Measurements from ENCODE around the gene SLC43A3.
"Not testable (repeated sequence)": the region's sequence is repeated elsewhere in the genome, so short reads cannot be mapped to it uniquely, and the experiment has no call there.

The SLC43A3 gene

DNA sequence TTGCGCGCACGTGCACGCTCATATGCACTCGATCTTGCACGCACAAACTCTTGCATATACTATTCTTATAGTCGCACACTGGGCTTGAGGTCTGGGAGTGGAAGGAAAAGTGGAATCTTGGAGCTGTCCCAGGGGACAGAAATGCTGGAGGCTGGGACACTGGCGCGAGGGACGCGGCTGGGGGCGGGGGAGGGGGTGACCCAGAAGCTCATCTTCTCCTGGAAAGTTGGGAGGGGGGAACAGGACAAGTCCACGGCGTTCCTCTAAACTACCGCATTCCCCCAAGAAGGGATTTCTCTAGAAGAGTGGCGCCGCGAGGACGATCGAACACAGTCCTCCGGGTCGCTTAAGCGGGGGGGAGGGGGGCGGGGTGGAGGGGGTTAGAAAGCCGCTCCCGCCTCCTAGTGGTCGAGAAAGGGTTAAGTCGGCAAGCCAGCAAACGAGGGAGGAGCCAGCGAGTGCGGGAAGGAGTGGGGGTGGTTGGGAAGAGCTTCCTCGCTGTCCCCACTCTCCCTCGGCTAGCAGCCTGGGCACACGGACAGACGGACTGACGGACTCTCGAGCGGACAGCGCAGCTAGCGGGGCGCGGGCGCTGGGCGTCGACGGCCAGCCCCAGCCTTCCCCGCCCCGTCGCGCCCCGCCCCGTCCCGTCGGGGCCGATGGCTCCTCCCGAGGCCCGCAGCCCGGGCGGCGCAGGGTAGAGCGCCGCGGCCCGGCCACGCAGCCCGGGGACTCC lies 33.3 kb upstream of the SLC43A3 start, which contains the start of gene RTN4RL2:
TSS of gene RTN4RL2 (plus strand) at position 507 of the 736 bp plus-strand sequence. CDS start 338 bp downstream, outside the sequence.
- in situ Hi-C loops (cut with MboI; ENCODE audit: low sequenced_read_pairs) = no loop called here

GRCh38 chr11:57459164-57460021 lies 32.5 kb upstream of the SLC43A3 start:
- in situ Hi-C loops (cut with MboI; ENCODE audit: low sequenced_read_pairs) = no loop called here

GRCh38 chr11:57458410-57459163 lies 31.7 kb upstream of the SLC43A3 start:
- in situ Hi-C loops (cut with MboI; ENCODE audit: low sequenced_read_pairs) = no loop called here

- in situ Hi-C loops (cut with MboI; ENCODE audit: low sequenced_read_pairs) = no loop called here
These were observed 31.1 kb upstream of the SLC43A3 start for GRCh38 chr11:57458060-57458409.

DNA sequence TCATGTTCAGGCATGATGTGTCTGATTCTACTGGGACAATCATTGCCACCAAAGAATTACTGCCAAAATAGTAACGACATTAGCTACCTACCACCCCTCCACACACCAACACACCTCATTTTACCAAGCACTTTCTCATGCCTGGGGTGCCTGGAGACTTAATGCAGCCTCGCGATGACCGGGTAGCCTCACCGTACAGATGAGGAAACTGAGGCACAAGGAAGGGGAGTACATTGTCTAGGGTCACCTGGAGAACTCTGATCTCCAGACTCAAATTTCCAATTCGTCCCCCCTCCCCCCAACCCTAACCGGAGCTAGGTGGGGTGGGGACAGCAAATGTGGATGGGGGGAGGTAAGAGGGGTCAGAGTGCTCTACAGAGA lies 30.7 kb upstream of the SLC43A3 start:
- in situ Hi-C loops (cut with MboI; ENCODE audit: low sequenced_read_pairs) = no loop called here

GRCh38 chr11:57456960-57457642 lies 30.2 kb upstream of the SLC43A3 start:
- in situ Hi-C loops (cut with MboI; ENCODE audit: low sequenced_read_pairs) = no loop called here

- in situ Hi-C loops (cut with MboI; ENCODE audit: low sequenced_read_pairs) = no loop called here
These were observed 26.7 kb upstream of the SLC43A3 start for GRCh38 chr11:57453543-57454177.

DNA sequence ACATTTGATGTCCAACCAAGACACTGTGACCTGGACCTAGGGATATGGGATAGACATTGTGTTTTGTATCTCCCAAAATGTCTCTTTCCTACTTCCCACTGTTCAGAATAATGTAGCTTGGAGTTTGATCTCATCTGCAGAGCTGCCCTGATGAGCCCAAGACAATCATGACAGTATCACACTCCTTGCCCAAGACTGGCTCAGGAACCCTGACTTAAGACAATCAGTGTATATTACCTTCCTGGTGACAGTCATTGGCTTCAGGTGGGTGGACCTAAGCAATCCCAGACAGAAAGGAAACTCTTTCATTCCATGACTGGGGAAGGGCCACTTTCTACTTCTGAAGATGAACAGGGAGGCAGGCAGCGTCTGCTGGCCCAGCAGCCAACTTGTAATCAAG lies 19.1 kb upstream of the SLC43A3 start:
- in situ Hi-C loops (cut with MboI; ENCODE audit: low sequenced_read_pairs) = no loop called here

DNA sequence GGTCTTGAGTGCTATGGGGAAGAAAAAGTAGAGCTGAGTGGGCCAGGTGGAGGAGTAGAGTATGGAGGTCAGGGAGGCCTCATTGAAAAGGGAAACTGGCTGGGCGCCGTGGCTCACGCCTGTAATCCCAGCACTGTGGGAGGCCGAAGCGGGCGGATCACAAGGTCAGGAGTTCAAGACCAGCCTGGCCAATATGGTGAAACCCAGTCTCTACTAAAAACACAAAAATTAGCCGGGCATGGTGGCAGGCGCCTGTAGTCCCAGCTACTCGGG lies 18.1 kb upstream of the SLC43A3 start:
- in situ Hi-C loops (cut with MboI; ENCODE audit: low sequenced_read_pairs) = not testable (repeated sequence)

DNA sequence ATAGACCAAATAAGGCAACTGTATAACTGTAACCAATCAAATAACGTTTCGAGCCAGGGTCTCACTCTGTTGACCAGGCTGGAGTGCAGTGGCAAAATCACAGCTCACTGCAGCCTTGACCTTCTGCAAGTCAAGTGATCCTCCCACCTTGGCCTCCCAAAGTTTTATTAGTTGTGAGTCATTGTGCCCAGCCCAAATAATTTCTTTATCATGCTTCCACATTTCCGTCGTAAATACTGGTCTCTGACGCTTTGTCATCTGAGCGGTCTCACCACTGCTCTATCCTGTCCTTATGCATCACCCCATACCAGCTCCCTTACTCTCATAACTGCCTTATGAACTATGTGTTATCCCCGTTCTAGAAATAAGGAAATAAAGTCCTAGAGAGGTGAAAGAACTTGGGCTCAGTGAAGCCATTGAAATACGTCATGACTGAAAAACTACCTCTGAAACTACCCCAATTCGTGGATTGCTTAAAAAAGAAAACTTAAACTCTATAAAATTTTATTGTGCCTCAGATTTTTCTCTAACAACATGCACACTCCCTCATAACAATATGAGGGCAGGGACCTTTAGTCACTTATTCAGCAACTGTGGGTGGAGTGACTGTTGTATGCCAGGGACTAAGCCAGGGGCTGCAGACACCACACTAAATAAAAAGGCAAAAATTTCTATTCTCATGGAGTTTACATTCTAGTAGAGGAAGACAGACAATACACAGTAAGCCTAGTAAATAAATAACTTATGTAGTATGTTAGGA lies 17.6 kb upstream of the SLC43A3 start:
- in situ Hi-C loops (cut with MboI; ENCODE audit: low sequenced_read_pairs) = no loop called here

DNA sequence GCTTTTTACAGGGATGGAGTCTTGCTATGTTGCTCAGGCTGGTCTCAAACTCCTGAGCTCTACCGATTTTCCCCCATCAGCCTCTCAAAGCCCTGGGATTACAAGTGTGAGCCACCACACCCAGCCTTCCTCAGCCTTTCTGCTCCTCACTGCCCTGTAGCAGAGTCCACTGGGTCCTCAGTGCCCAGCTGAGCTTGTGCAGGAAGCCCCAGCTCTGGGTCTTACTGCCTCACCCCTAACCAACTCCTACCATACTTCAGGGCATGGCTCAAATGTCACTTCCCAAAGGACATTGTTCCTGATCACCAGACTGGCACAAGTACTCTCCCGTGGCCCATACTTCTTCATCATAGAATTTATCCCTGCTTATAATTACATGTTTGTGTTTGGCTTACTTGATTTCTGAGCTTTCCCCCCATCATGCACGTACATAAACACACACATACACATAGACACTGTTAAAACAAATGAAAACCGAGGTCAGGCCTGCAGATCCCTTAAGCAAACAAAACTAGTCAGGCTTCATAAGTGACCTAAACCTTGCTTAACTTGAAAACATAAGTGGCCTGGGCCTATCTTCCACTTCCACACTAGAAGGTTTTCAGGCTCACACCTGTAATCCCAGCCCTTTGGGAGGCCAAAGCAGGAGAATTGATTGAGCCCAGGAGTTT lies 14.0 kb upstream of the SLC43A3 start:
- in situ Hi-C loops (cut with MboI; ENCODE audit: low sequenced_read_pairs) = no loop called here

- in situ Hi-C loops (cut with MboI; ENCODE audit: low sequenced_read_pairs) = no loop called here
These were observed 12.9 kb upstream of the SLC43A3 start for GRCh38 chr11:57439786-57440185.

- in situ Hi-C loops (cut with MboI; ENCODE audit: low sequenced_read_pairs) = no loop called here
These were observed 11.7 kb upstream of the SLC43A3 start for GRCh38 chr11:57438345-57439285.

- in situ Hi-C loops (cut with MboI; ENCODE audit: low sequenced_read_pairs) = no loop called here
These were observed 9.1 kb upstream of the SLC43A3 start for GRCh38 chr11:57436031-57436430.

GRCh38 chr11:57434640-57435546 lies 8.0 kb upstream of the SLC43A3 start:
- in situ Hi-C loops (cut with MboI; ENCODE audit: low sequenced_read_pairs) = no loop called here

DNA sequence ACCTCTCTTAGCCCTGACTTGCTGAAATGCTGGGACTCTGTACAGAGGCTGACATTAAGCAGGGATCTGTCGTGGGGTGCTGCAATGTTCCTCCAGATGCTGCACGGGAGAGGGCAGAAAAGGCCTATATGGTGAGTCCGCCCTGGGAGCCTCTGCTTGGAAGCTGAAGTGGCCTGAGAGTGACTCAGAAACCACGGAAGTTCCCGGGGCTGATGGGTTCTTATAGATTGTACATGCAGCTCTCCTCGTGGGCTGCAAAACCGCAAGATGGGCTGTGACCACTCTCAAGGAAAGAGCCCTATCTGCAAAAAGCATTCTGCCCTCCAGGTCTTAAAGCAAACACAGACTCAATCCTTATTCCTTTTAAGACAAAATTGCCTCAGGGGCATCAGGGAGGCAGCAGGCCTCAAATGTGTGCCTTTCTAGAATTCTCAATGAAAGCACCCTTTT lies 5.8 kb upstream of the SLC43A3 start:
- in situ Hi-C loops (cut with MboI; ENCODE audit: low sequenced_read_pairs) = no loop called here

DNA sequence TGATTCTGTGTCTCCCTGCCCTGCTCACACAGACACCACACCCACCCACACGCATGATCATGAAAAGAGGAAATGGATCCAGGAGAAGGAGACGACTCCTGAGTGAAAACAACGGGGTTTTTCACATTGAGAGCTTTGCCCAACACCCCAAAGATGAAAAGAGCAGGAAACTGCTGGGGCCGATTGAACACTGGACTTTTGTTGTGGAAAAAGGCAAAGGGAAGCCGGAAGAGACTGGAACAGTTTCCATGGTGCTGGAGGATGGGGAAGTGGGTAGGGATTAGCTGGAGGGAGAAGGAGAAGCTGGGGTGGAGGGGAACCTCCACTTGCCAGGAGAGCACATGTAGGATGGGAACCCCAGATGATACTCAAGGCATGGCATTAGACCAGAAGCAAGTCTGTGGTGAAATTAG lies 5.2 kb upstream of the SLC43A3 start:
- in situ Hi-C loops (cut with MboI; ENCODE audit: low sequenced_read_pairs) = no loop called here

Data from hTERT RPE-1 (cell line).